OCI-LY3 (cell line): ENCODE results near the gene STRA8.

Experiments
- H2AFZ ChIP-seq: fragments of 200-600, 300-600 bp; shearing (Covaris generic); 2 replicates; pipeline ENCODE4 v1.6.0; 2014; ENCODE audit warnings: antibody characterized with exemption, low read depth, low read length
- H3K27ac ChIP-seq: fragments of 200-600, 300-600 bp; sonication (generic); 2 replicates; pipeline ENCODE4 v1.5.1; 2014; ENCODE audit warnings: mild to moderate bottlenecking, low read length, moderate library complexity, mixed read lengths
- H3K27me3 ChIP-seq: fragments of 200-600, 300-600 bp; sonication (generic); 2 replicates; pipeline ENCODE4 v1.6.1; 2014; ENCODE audit warnings: low read depth, low read length, mixed read lengths
- H3K36me3 ChIP-seq: fragments of 200-600, 300-600 bp; sonication (generic); replicated peaks from 2 replicates; pipeline ENCODE3; 2014; ENCODE audit warnings: low read depth, low read length, mixed read lengths
- H3K4me1 ChIP-seq: fragments of 300-600, 200-600 bp; sonication (generic); 2 replicates; pipeline ENCODE4 v1.6.1; 2014; ENCODE audit warnings: low read length, mixed read lengths
- H3K4me2 ChIP-seq: fragments of 200-600, 300-600 bp; sonication (generic); 2 replicates; pipeline ENCODE4 v1.6.1; 2014; ENCODE audit warnings: low read length, mixed read lengths
- H3K4me3 ChIP-seq: fragments of 300-600, 200-600 bp; sonication (generic); 2 replicates; pipeline ENCODE4 v1.5.1; 2014; ENCODE audit warnings: antibody characterized with exemption, mild to moderate bottlenecking, low read length, moderate library complexity
- H3K79me2 ChIP-seq: fragments of 300-600, 200-600 bp; shearing (Covaris generic); 2 replicates; pipeline ENCODE4 v1.6.1; 2014; ENCODE audit warnings: mild to moderate bottlenecking, low read length, mixed read lengths
- H3K9ac ChIP-seq: fragments of 300-600, 200-600 bp; shearing (Covaris generic); 2 replicates; pipeline ENCODE4 v1.6.0; 2014; ENCODE audit warnings: mild to moderate bottlenecking, low read length, moderate library complexity
- H3K9me3 ChIP-seq: fragments of 200-600, 300-600 bp; shearing (Covaris generic); 2 replicates; pipeline ENCODE4 v1.6.1; 2014; ENCODE audit warnings: low read length, mixed read lengths; ENCODE audit not compliant: insufficient read depth
- H4K20me1 ChIP-seq: fragments of 200-600, 300-600 bp; sonication (generic); 2 replicates; pipeline ENCODE4 v1.6.1; 2016; ENCODE audit warnings: low read length, mixed read lengths; ENCODE audit not compliant: insufficient read depth
- EZH2phosphoT487 ChIP-seq: fragments of 200-600 bp; shearing (Covaris generic); IDR thresholded peaks from 2 replicates; pipeline ENCODE4 v1.6.1; 2018; ENCODE audit warnings: antibody characterized with exemption, mixed run types, low read depth
- TF ChIP-seq, protein P1 (sequence below): fragments of 200-600, 300-600 bp; sonication (generic); IDR thresholded peaks from 2 replicates; pipeline ENCODE4 v1.5.1; 2014; ENCODE audit warnings: antibody characterized with exemption, low read length, low read depth

STRA8 gene

DNA sequence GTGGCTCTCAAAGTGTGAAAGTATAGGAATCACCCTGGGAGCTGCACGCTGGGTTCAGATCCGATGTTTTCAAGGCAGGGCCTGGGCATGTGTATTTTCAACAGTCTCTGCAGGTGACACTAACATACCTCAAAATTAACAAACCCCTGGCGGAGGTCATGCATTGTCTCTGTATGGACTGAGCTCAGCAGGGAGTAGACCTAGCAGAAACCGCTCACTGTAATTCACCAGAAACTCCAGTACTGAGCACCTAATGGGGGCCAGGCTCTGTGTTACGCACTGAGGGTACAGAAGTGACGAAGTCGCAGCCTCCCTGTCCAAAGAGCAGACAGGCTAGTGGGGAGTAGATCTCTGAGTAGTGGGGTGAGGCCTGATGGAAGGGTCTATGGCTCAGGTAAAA is 5.6 kb downstream of the STRA8 start:
- peak overlapping the region; percentile 22 for H3K4me2 ChIP-seq

GRCh38 chr7:135240441-135240840 is 6.8 kb downstream of the STRA8 start:
- TF ChIP-seq EZH2phosphoT487: no peak
- TF ChIP-seq, protein P1, sequence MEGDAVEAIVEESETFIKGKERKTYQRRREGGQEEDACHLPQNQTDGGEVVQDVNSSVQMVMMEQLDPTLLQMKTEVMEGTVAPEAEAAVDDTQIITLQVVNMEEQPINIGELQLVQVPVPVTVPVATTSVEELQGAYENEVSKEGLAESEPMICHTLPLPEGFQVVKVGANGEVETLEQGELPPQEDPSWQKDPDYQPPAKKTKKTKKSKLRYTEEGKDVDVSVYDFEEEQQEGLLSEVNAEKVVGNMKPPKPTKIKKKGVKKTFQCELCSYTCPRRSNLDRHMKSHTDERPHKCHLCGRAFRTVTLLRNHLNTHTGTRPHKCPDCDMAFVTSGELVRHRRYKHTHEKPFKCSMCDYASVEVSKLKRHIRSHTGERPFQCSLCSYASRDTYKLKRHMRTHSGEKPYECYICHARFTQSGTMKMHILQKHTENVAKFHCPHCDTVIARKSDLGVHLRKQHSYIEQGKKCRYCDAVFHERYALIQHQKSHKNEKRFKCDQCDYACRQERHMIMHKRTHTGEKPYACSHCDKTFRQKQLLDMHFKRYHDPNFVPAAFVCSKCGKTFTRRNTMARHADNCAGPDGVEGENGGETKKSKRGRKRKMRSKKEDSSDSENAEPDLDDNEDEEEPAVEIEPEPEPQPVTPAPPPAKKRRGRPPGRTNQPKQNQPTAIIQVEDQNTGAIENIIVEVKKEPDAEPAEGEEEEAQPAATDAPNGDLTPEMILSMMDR: no peak
- peaks cover 26% of the 10 kb centered on the region for H3K4me1 ChIP-seq
- peaks cover 87% of the 10 kb centered on the region for H3K27me3 ChIP-seq
- H3K9me3 ChIP-seq: no peaks in the 10 kb centered on the region
- H3K4me3 ChIP-seq: no peak overlapping the region
- no peak overlapping the region for H3K27ac ChIP-seq
- H3K4me2 ChIP-seq: no peak overlapping the region
- no peaks in the 10 kb centered on the region for H3K79me2 ChIP-seq
- no peak overlapping the region for H3K9ac ChIP-seq
- H2AFZ ChIP-seq: no peak overlapping the region
- H3K36me3 ChIP-seq: no peaks in the 10 kb centered on the region
- H4K20me1 ChIP-seq: 0 out of 2 replicates have a peak, but pooled peaks cover 3% of the 10 kb centered on the region

More for the DNA sequence above, 5.6 kb downstream of the STRA8 start:
- Histone ChIP-seq H3K9me3 (no peaks in the 10 kb centered on the region), H3K27ac (no peak overlapping the region), H3K27me3 (peaks cover 89% of the 10 kb centered on the region), H3K36me3 (no peaks in the 10 kb centered on the region), H2AFZ (no peak overlapping the region), H4K20me1 (0 out of 2 replicates have a peak, but pooled peaks cover 3% of the 10 kb centered on the region), H3K4me3 (no peak overlapping the region), H3K79me2 (no peaks in the 10 kb centered on the region), H3K9ac (no peak overlapping the region), H3K4me1 (peaks cover 26% of the 10 kb centered on the region)
- no peak for TF ChIP-seq EZH2phosphoT487
- TF ChIP-seq, protein P1: no peak

- no peak overlapping the region for H3K27ac ChIP-seq
- no peaks in the 10 kb centered on the region for H3K79me2 ChIP-seq
- no peaks in the 10 kb centered on the region for H3K9me3 ChIP-seq
- H3K4me2 ChIP-seq: no peak overlapping the region
- H3K36me3 ChIP-seq: no peaks in the 10 kb centered on the region
- H4K20me1 ChIP-seq: 0 out of 2 replicates have a peak, but pooled peaks cover 3% of the 10 kb centered on the region
- H3K27me3 ChIP-seq: peaks cover 70% of the 10 kb centered on the region
- H3K9ac ChIP-seq: no peak overlapping the region
- H3K4me3 ChIP-seq: no peak overlapping the region
- H3K4me1 ChIP-seq: peaks cover 17% of the 10 kb centered on the region
- TF ChIP-seq, protein P1: no peak
- TF ChIP-seq EZH2phosphoT487: no peak
- H2AFZ ChIP-seq: no peak overlapping the region
Observed at GRCh38 chr7:135242096-135242684, 8.6 kb downstream of the STRA8 start.

DNA sequence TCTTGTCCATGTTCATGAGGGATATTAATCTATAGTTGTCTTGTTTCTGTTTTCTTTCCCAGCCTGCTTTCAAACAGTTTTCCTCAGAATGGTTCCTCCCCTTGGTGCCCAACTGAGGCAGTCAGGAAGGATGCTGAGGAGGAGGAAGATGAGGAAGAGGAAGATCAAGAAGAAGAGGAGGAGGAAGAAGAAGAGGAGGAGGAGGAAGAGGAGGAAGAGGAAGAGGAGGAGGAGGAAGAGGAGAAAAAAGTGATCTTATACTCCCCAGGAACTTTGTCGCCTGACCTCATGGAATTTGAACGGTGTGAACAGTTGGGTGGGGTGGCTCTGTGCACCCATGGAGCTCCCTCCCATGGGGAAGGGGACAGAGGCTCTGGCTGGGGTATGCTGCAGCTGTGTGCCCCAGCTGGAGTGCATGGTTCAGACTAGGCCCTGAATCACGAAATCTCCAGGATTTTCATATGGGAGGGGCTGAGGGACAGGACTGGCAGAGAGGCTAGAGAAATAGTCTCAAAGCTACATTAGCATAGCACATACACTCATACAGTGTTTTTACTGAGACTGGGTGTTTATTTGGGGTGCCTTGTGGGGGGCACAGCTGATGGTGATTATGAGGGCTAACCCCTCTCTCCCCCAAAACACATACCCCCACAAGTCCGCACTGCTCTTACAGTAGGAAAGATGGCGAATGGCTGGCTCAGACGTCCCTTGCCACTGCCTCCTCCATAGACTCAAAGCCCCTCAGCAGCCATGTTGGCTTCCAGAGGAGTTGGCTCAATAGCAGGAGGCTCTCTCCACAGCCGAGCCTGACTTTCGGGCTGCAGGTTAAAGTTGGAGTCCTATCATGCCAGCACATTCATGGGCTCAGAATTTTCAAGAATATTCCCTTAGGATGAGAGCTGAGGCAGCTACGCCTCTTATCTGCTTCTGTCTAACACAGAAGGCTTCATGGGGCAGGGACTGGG is 11.9 kb downstream of the STRA8 start:
- no peak overlapping the region for H3K4me3 ChIP-seq
- H3K36me3 ChIP-seq: no peaks in the 10 kb centered on the region
- TF ChIP-seq, protein P1: no peak
- no peak for TF ChIP-seq EZH2phosphoT487
- H2AFZ ChIP-seq: no peak overlapping the region
- H3K9me3 ChIP-seq: no peaks in the 10 kb centered on the region
- H3K27ac ChIP-seq: no peak overlapping the region
- H3K4me1 ChIP-seq: no peaks in the 10 kb centered on the region
- no peaks in the 10 kb centered on the region for H4K20me1 ChIP-seq
- H3K4me2 ChIP-seq: no peak overlapping the region
- H3K79me2 ChIP-seq: no peaks in the 10 kb centered on the region
- peaks cover 40% of the 10 kb centered on the region for H3K27me3 ChIP-seq
- H3K9ac ChIP-seq: no peak overlapping the region
